HCT116 (cell line): Measurements from ENCODE around the gene WDR82. TPM values are rescaled to one million over a fixed set of nuclear protein-coding genes. Genes with fewer than 3 reads are reported as not detected.

Experiments used
- ATAC-seq: fragments of 200-7000 bp; cut with Tn5 transposase; 2 replicates; pipeline ENCODE4 v1.9.1; 2020; ENCODE audit warnings: mild to moderate bottlenecking, moderate library complexity
- BruUV-seq: library from RNA; stranded (reverse); fragments of 400-500 nt; replicated peaks from 2 replicates; lab custom pipeline; 2021; lab: Mats Ljungman, UMichigan
- CTCF ChIA-PET: fragments of 300-600 bp; sonication (Branson Sonifier 250); formaldehyde crosslinking; loops from one replicate; lab custom pipeline; 2021; ENCODE audit warnings: antibody characterized with exemption; lab: Charles Lee
- POLR2A ChIA-PET: fragments of 300-600, 350-600 bp; sonication (Branson Sonifier 250); formaldehyde crosslinking; loops from one replicate; lab custom pipeline; 2021; ENCODE audit warnings: antibody characterized with exemption; lab: Charles Lee
- RAD21 ChIA-PET, 2 experiments: fragments of 300-600 bp; sonication (Branson Sonifier 250); formaldehyde crosslinking; loops; one replicate each; lab custom pipeline; 2023; ENCODE audit warnings: low total read pairs in 2 of 2; ENCODE audit not compliant: uncharacterized antibody in 2 of 2, unreplicated experiment in 2 of 2, low non-redundant PET in 1 of 2; lab: Charles Lee
- DNase-seq: peaks from one replicate; pipeline ENCODE4 v3.0.0-alpha.2; 2010; ENCODE audit warnings: low read depth, low spot score
- H2AFZ ChIP-seq: fragments of 200-600 bp; shearing (Covaris generic), sonication (generic); 2 replicates; pipeline ENCODE4 v1.6.1; 2017; ENCODE audit warnings: low read depth, mixed run types, mixed read lengths, antibody characterized with exemption, low read length; ENCODE audit not compliant: poor library complexity, severe bottlenecking
- H3K27ac ChIP-seq: 2 replicates; pipeline ENCODE4 v1.5.1; 2012; ENCODE audit warnings: low read depth, low read length
- H3K27me3 ChIP-seq: fragments of 200-600 bp; sonication (generic); 2 replicates; pipeline ENCODE4 v1.6.1; 2016; ENCODE audit warnings: mixed run types, low read length, mixed read lengths; ENCODE audit not compliant: insufficient read depth
- H3K36me3 ChIP-seq, 2 experiments: fragments of 200-500 bp in 1 of 2; fragments of 200-600 bp in 1 of 2; sonication (Bioruptor generic) in 1 of 2; sonication (generic) in 1 of 2; 2 replicates each; pipeline versions ENCODE4 v1.5.1 to v1.6.1; 2014 to 2016; ENCODE audit warnings: low read length in 2 of 2, inconsistent platforms in 1 of 2, mixed read lengths in 1 of 2, mixed run types in 1 of 2; ENCODE audit not compliant: insufficient read depth in 2 of 2, control insufficient read depth in 1 of 2
- H3K4me1 ChIP-seq, 2 experiments: fragments of 200-600 bp in 1 of 2; sonication (generic) in 1 of 2; 2 replicates each; pipeline versions ENCODE4 v1.5.1 to v1.6.1; 2012 to 2017; ENCODE audit warnings: low read length in 2 of 2, inconsistent platforms in 1 of 2, mild to moderate bottlenecking in 1 of 2, mixed read lengths in 1 of 2, mixed run types in 1 of 2, moderate library complexity in 1 of 2; ENCODE audit not compliant: insufficient read depth in 2 of 2, control insufficient read depth in 1 of 2
- H3K4me2 ChIP-seq: fragments of 200-600 bp; sonication (generic); 2 replicates; pipeline ENCODE4 v1.6.1; 2017; ENCODE audit warnings: mixed run types, low read length, mixed read lengths
- H3K4me3 ChIP-seq, 2 experiments: fragments of 200-600 bp in 1 of 2; sonication (generic) in 1 of 2; replicated peaks in 1 of 2; 2 replicates each; pipeline ENCODE4 v1.5.1; 2011 to 2016; ENCODE audit warnings: low read length in 2 of 2, control low read depth in 1 of 2, low read depth in 1 of 2, mild to moderate bottlenecking in 1 of 2, mixed read lengths in 1 of 2, mixed run types in 1 of 2
- H3K79me2 ChIP-seq: fragments of 200-600 bp; sonication (generic); 2 replicates; pipeline ENCODE4 v1.6.1; 2017; ENCODE audit warnings: mild to moderate bottlenecking, mixed run types, low read length, moderate library complexity, mixed read lengths; ENCODE audit not compliant: insufficient read depth
- H3K9ac ChIP-seq: fragments of 200-600 bp; sonication (generic); 2 replicates; pipeline ENCODE4 v1.6.1; 2016; ENCODE audit warnings: low read length, mixed read lengths
- H3K9me2 ChIP-seq: fragments of 200-600 bp; sonication (generic), shearing (Covaris generic); 2 replicates; pipeline ENCODE4 v1.6.1; 2017; ENCODE audit warnings: mixed run types, mild to moderate bottlenecking, moderate library complexity; ENCODE audit not compliant: insufficient read depth
- H3K9me3 ChIP-seq, 2 experiments: fragments of 200-500 bp in 1 of 2; fragments of 200-600 bp in 1 of 2; sonication (Bioruptor generic) in 1 of 2; sonication (generic) in 1 of 2; 2 replicates each; pipeline ENCODE4 v1.6.1; 2014 to 2017; ENCODE audit warnings: low read length in 2 of 2, mixed read lengths in 2 of 2, inconsistent platforms in 1 of 2, low read depth in 1 of 2, mild to moderate bottlenecking in 1 of 2, mixed run types in 1 of 2, moderate library complexity in 1 of 2; ENCODE audit not compliant: control insufficient read depth in 1 of 2, insufficient read depth in 1 of 2
- H4K20me1 ChIP-seq: fragments of 200-600 bp; sonication (generic), shearing (Covaris generic); 2 replicates; pipeline ENCODE4 v1.6.1; 2017; ENCODE audit warnings: mixed run types, mild to moderate bottlenecking, moderate library complexity; ENCODE audit not compliant: insufficient read depth
- CEBPB ChIP-seq: IDR thresholded peaks from 2 replicates; pipeline ENCODE4 v1.6.1; 2012; ENCODE audit warnings: low read depth
- EGR1 ChIP-seq: IDR thresholded peaks from 2 replicates; pipeline ENCODE4 v1.6.1; 2012; ENCODE audit warnings: low read depth
- EZH2 ChIP-seq: fragments of 200-600 bp; sonication (generic); IDR thresholded peaks from 2 replicates; pipeline ENCODE4 v1.6.1; 2017; ENCODE audit warnings: antibody characterized with exemption, mixed run types
- EZH2phosphoT487 ChIP-seq: fragments of 200-600 bp; IDR thresholded peaks from 2 replicates; pipeline ENCODE4 v1.6.1; 2018; ENCODE audit warnings: antibody characterized with exemption, borderline replicate concordance
- FOSL1 ChIP-seq: IDR thresholded peaks from 2 replicates; pipeline ENCODE4 v1.6.1; 2012; ENCODE audit warnings: low read depth
- JUND ChIP-seq: IDR thresholded peaks from 2 replicates; pipeline ENCODE4 v1.6.1; 2012
- POLR2A ChIP-seq: IDR thresholded peaks from 2 replicates; pipeline ENCODE4 v1.7.0; 2011; ENCODE audit warnings: borderline replicate concordance; ENCODE audit not compliant: insufficient read depth, insufficient read length; ENCODE audit errors: extremely low read depth
- POLR2AphosphoS5 ChIP-seq: IDR thresholded peaks from 2 replicates; pipeline ENCODE4 v1.6.1; 2011; ENCODE audit warnings: mild to moderate bottlenecking, low read depth, low read length, moderate library complexity
- TCF7L2 ChIP-seq: IDR thresholded peaks from 2 replicates; pipeline ENCODE4 v1.7.0; 2011; ENCODE audit warnings: borderline replicate concordance, inconsistent platforms; ENCODE audit not compliant: insufficient read depth, insufficient read length; ENCODE audit errors: extremely low read depth
- YY1 ChIP-seq: IDR thresholded peaks from 2 replicates; pipeline ENCODE4 v1.6.1; 2011; ENCODE audit warnings: low read length, low read depth, moderate library complexity, mild to moderate bottlenecking; ENCODE audit not compliant: insufficient replicate concordance; ENCODE audit errors: extremely low read depth
- ZFX ChIP-seq: fragments of 450-650 bp; IDR thresholded peaks from 2 replicates; pipeline ENCODE4 v1.6.1; 2017
- ZNF274 ChIP-seq: fragments of 200-500 bp; sonication (Bioruptor generic); IDR thresholded peaks from 2 replicates; pipeline ENCODE4 v1.6.1; 2014; ENCODE audit warnings: mild to moderate bottlenecking, low read depth, low read length, inconsistent platforms
- intact Hi-C: fragments of 100-400 bp; cut with micrococcal nuclease; formaldehyde crosslinking; loops from 2 replicates; pipeline ENCODE4 v1.10.0; 2022
- total RNA-seq: library from RNA; stranded (reverse); gene quantifications from one replicate; pipeline ENCODE4 v1.2.1, GENCODE V29; 2021; ENCODE audit not compliant: unreplicated experiment
- TF ChIP-seq, protein P1 (sequence below): IDR thresholded peaks from 2 replicates; pipeline ENCODE4 v1.6.1; 2012
- TF ChIP-seq, protein P2 (sequence below): IDR thresholded peaks from 2 replicates; pipeline ENCODE4 v1.6.1; 2011; ENCODE audit warnings: mild to moderate bottlenecking, low read length, moderate library complexity; ENCODE audit not compliant: insufficient replicate concordance; ENCODE audit errors: extremely low read depth
- TF ChIP-seq, protein P3 (sequence below): IDR thresholded peaks from 2 replicates; pipeline ENCODE4 v1.6.1; 2012
- TF ChIP-seq, protein P4 (sequence below): IDR thresholded peaks from 2 replicates; pipeline ENCODE4 v1.6.1; 2012; ENCODE audit warnings: low read depth

Gene WDR82
- total RNA-seq, 1 experiment from 2014 or later, result 89.7 TPM

DNA sequence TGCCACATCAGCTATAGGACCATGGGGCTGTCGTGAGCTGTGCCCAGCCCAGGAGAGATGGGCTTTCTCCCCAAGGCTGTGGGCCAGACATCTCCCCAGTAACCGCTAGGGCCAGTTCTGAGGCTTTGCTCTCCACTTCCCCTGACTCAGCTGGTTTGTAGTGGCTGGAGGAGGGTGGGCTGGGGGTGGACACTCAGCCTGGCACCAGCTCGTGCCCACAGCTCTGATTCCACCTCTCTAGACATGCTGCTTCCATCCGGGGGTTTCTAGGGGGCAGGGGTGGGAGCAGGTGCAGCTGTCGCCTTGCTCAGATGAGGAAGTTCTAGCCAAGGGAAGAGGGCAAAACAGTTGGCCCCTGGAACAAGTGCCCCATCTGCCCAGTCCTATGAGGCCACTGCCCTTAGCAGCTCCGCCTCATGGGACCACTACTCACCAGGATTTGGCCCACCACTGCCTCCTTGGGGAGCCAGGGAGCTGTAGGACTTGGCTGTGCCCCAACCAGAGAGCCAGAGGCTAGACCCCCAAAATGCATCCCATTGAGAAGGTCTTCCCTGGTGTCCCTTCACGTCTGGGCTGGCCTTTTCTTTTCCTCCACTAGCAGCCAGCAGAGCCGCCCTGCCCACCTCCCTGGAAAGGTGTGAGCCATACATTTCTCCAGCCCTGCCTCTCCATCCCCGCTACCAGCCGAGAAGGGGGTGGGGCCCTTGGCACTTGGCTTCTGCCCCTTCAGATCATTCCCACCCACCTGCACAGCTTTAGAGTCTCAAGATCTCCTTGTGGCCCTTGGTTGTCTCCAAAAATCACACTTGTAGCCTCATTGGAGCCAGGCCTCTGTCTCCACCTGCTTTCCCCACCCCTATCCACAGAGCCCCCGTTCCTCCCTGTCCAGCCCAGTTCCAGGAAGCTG, 19.0 kb upstream of the WDR82 start:
- RAD21 ChIA-PET, result no interaction called here
- H4K20me1 ChIP-seq, result no peaks in the 10 kb centered on the region
- no peaks in the 10 kb centered on the region for H3K36me3 ChIP-seq
- no peak overlapping the region for H3K4me2 ChIP-seq
- DNase-seq, result no peak
- peaks cover 0 to 14% of the 10 kb centered on the region in 2 experiments; a peak in 2 of 4 replicates for H3K4me1 ChIP-seq
- H3K27me3 ChIP-seq, result no peaks in the 10 kb centered on the region
- no peaks in the 10 kb centered on the region for H3K9me3 ChIP-seq
- intact Hi-C loops, result no loop called here
- no peak overlapping the region for H3K4me3 ChIP-seq
- CTCF ChIA-PET, result interaction anchor here (1.5 kb wide), 1 partner anchor 17 kb away, joined by 5 read pairs; no protein-coding TSS in a partner anchor
- TF ChIP-seq TCF7L2 (no peak), EZH2phosphoT487 (no peak), CEBPB (no peak), YY1 (no peak), POLR2AphosphoS5 (no peak), EZH2 (no peak), ZFX (no peak), EGR1 (no peak), ZNF274 (no peak), POLR2A (no peak), FOSL1 (no peak), JUND (no peak)
- TF ChIP-seq, protein P1, sequence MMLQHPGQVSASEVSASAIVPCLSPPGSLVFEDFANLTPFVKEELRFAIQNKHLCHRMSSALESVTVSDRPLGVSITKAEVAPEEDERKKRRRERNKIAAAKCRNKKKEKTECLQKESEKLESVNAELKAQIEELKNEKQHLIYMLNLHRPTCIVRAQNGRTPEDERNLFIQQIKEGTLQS, result no peak
- TF ChIP-seq, protein P2, sequence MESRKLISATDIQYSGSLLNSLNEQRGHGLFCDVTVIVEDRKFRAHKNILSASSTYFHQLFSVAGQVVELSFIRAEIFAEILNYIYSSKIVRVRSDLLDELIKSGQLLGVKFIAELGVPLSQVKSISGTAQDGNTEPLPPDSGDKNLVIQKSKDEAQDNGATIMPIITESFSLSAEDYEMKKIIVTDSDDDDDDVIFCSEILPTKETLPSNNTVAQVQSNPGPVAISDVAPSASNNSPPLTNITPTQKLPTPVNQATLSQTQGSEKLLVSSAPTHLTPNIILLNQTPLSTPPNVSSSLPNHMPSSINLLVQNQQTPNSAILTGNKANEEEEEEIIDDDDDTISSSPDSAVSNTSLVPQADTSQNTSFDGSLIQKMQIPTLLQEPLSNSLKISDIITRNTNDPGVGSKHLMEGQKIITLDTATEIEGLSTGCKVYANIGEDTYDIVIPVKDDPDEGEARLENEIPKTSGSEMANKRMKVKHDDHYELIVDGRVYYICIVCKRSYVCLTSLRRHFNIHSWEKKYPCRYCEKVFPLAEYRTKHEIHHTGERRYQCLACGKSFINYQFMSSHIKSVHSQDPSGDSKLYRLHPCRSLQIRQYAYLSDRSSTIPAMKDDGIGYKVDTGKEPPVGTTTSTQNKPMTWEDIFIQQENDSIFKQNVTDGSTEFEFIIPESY, result no peak
- TF ChIP-seq, protein P3, sequence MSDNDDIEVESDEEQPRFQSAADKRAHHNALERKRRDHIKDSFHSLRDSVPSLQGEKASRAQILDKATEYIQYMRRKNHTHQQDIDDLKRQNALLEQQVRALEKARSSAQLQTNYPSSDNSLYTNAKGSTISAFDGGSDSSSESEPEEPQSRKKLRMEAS, result no peak
- TF ChIP-seq, protein P4, sequence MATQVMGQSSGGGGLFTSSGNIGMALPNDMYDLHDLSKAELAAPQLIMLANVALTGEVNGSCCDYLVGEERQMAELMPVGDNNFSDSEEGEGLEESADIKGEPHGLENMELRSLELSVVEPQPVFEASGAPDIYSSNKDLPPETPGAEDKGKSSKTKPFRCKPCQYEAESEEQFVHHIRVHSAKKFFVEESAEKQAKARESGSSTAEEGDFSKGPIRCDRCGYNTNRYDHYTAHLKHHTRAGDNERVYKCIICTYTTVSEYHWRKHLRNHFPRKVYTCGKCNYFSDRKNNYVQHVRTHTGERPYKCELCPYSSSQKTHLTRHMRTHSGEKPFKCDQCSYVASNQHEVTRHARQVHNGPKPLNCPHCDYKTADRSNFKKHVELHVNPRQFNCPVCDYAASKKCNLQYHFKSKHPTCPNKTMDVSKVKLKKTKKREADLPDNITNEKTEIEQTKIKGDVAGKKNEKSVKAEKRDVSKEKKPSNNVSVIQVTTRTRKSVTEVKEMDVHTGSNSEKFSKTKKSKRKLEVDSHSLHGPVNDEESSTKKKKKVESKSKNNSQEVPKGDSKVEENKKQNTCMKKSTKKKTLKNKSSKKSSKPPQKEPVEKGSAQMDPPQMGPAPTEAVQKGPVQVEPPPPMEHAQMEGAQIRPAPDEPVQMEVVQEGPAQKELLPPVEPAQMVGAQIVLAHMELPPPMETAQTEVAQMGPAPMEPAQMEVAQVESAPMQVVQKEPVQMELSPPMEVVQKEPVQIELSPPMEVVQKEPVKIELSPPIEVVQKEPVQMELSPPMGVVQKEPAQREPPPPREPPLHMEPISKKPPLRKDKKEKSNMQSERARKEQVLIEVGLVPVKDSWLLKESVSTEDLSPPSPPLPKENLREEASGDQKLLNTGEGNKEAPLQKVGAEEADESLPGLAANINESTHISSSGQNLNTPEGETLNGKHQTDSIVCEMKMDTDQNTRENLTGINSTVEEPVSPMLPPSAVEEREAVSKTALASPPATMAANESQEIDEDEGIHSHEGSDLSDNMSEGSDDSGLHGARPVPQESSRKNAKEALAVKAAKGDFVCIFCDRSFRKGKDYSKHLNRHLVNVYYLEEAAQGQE, result no peak
- no peak for ATAC-seq
- H3K27ac ChIP-seq, result no peak overlapping the region
- no peak overlapping the region for H3K9ac ChIP-seq
- H2AFZ ChIP-seq, result no peak overlapping the region
- H3K79me2 ChIP-seq, result no peaks in the 10 kb centered on the region
- POLR2A ChIA-PET, result no interaction called here
- no peaks in the 10 kb centered on the region for H3K9me2 ChIP-seq
- BruUV-seq, result no TSS peak
